OCI-LY1 (cell line): ENCODE measurements around the gene UBTD1.

Experiments
- H2AFZ ChIP-seq: fragments of 200-600 bp; sonication (generic), shearing (Covaris generic); 2 replicates; pipeline ENCODE4 v1.6.0; 2014; ENCODE audit warnings: antibody characterized with exemption, mild to moderate bottlenecking, low read length
- H3F3A ChIP-seq: fragments of 200-600 bp; sonication (generic), shearing (Covaris generic); 2 replicates; pipeline ENCODE4 v1.6.0; 2014; ENCODE audit warnings: mild to moderate bottlenecking, antibody characterized with exemption, low read length, moderate library complexity; ENCODE audit not compliant: insufficient read depth
- H3K27ac ChIP-seq: fragments of 200-600 bp; sonication (generic); 2 replicates; pipeline ENCODE4 v1.5.1; 2014; ENCODE audit warnings: low read length, mixed run types, mild to moderate bottlenecking, low read depth; ENCODE audit not compliant: poor library complexity, severe bottlenecking
- H3K27me3 ChIP-seq: fragments of 200-600 bp; sonication (generic); 2 replicates; pipeline ENCODE4 v1.6.0; 2014; ENCODE audit warnings: antibody characterized with exemption, mild to moderate bottlenecking, low read length, moderate library complexity; ENCODE audit not compliant: insufficient read depth
- H3K36me3 ChIP-seq: fragments of 200-600 bp; sonication (generic); 2 replicates; pipeline ENCODE4 v1.6.1; 2014; ENCODE audit warnings: mild to moderate bottlenecking, antibody characterized with exemption, low read length, moderate library complexity, mixed read lengths; ENCODE audit not compliant: insufficient read depth
- H3K4me1 ChIP-seq: fragments of 200-600 bp; sonication (generic); 2 replicates; pipeline ENCODE4 v1.5.1; 2014; ENCODE audit warnings: mild to moderate bottlenecking, low read length, moderate library complexity; ENCODE audit not compliant: insufficient read depth, severe bottlenecking
- H3K4me2 ChIP-seq: fragments of 200-600 bp; sonication (generic), shearing (Covaris generic); 2 replicates; pipeline ENCODE4 v1.6.1; 2014; ENCODE audit warnings: low read length
- H3K4me3 ChIP-seq: fragments of 200-600 bp; sonication (generic); 2 replicates; pipeline ENCODE4 v1.5.1; 2014; ENCODE audit warnings: low read length, low read depth, mild to moderate bottlenecking, mixed read lengths; ENCODE audit not compliant: poor library complexity, severe bottlenecking
- H3K79me2 ChIP-seq: fragments of 200-600 bp; shearing (Covaris generic); 2 replicates; pipeline ENCODE4 v1.6.1; 2016; ENCODE audit warnings: mixed run types, low read length, mixed read lengths; ENCODE audit not compliant: insufficient read depth
- H3K9ac ChIP-seq: fragments of 200-600 bp; sonication (generic), shearing (Covaris generic); 2 replicates; pipeline ENCODE4 v1.6.1; 2014; ENCODE audit warnings: mild to moderate bottlenecking, low read length, mixed read lengths
- H3K9me2 ChIP-seq: fragments of 200-600 bp; sonication (generic), shearing (Covaris generic); 2 replicates; pipeline ENCODE4 v1.6.1; 2014; ENCODE audit warnings: low read depth, mild to moderate bottlenecking, low read length, mixed read lengths
- H3K9me3 ChIP-seq: fragments of 200-600 bp; shearing (Covaris generic); 2 replicates; pipeline ENCODE4 v1.6.1; 2014; ENCODE audit warnings: low read length, mixed read lengths
- H4K20me1 ChIP-seq: fragments of 200-600 bp; sonication (generic), shearing (Covaris generic); 2 replicates; pipeline ENCODE4 v1.6.0; 2016; ENCODE audit warnings: mild to moderate bottlenecking, low read length; ENCODE audit not compliant: insufficient read depth
- CTCF ChIP-seq: fragments of 200-600 bp; sonication (generic), shearing (Covaris generic); IDR thresholded peaks from 2 replicates; pipeline ENCODE4 v1.5.1; 2017; ENCODE audit warnings: mild to moderate bottlenecking, antibody characterized with exemption, low read length, moderate library complexity, mixed read lengths
- EZH2 ChIP-seq: fragments of 200-600 bp; sonication (generic), shearing (Covaris generic); IDR thresholded peaks from 2 replicates; pipeline ENCODE4 v1.8.0; 2017; ENCODE audit warnings: borderline replicate concordance, mixed run types, mild to moderate bottlenecking, antibody characterized with exemption, low read length, moderate library complexity, mixed read lengths

UBTD1 gene

GRCh38 chr10:97510686-97511085 is 12.0 kb downstream of the UBTD1 start:
- Histone ChIP-seq H3K36me3 (no peaks in the 10 kb centered on the region), H2AFZ (no peak overlapping the region), H3K4me3 (no peak overlapping the region), H4K20me1 (no peaks in the 10 kb centered on the region), H3K9me3 (no peaks in the 10 kb centered on the region), H3K4me1 (no peaks in the 10 kb centered on the region), H3F3A (no peaks in the 10 kb centered on the region), H3K79me2 (no peaks in the 10 kb centered on the region), H3K27me3 (no peaks in the 10 kb centered on the region), H3K27ac (no peak overlapping the region), H3K4me2 (no peak overlapping the region), H3K9ac (no peak overlapping the region), H3K9me2 (no peaks in the 10 kb centered on the region)
- TF ChIP-seq CTCF (no peak), EZH2 (no peak)

- no peak overlapping the region for H3K9ac ChIP-seq
- H3K4me2 ChIP-seq, result no peak overlapping the region
- H2AFZ ChIP-seq, result no peak overlapping the region
- no peaks in the 10 kb centered on the region for H3K4me1 ChIP-seq
- no peaks in the 10 kb centered on the region for H3K27me3 ChIP-seq
- no peaks in the 10 kb centered on the region for H4K20me1 ChIP-seq
- no peaks in the 10 kb centered on the region for H3K9me2 ChIP-seq
- no peaks in the 10 kb centered on the region for H3K9me3 ChIP-seq
- no peak overlapping the region for H3K4me3 ChIP-seq
- no peak overlapping the region for H3K27ac ChIP-seq
- TF ChIP-seq CTCF, result no peak
- no peak for TF ChIP-seq EZH2
- H3K36me3 ChIP-seq, result no peaks in the 10 kb centered on the region
- no peaks in the 10 kb centered on the region for H3K79me2 ChIP-seq
- H3F3A ChIP-seq, result no peaks in the 10 kb centered on the region
Observed at GRCh38 chr10:97511711-97512440, 13.2 kb downstream of the UBTD1 start.

- Histone ChIP-seq H3K9me3 (no peaks in the 10 kb centered on the region), H3K27me3 (no peaks in the 10 kb centered on the region), H3K9ac (no peak overlapping the region), H2AFZ (no peak overlapping the region), H3K4me2 (no peak overlapping the region), H3K9me2 (no peaks in the 10 kb centered on the region), H3K4me3 (no peak overlapping the region), H3K36me3 (no peaks in the 10 kb centered on the region), H3K4me1 (no peaks in the 10 kb centered on the region), H3K27ac (no peak overlapping the region), H4K20me1 (no peaks in the 10 kb centered on the region), H3K79me2 (no peaks in the 10 kb centered on the region), H3F3A (no peaks in the 10 kb centered on the region)
- no peak for TF ChIP-seq CTCF
Observed at GRCh38 chr10:97512993-97513392, 14.3 kb downstream of the UBTD1 start.
